GM21423 (cell line): ENCODE measurements around the gene CLIC5.

Source experiments
- ATAC-seq: cut with Tn5 transposase; IDR thresholded peaks from one replicate; pipeline ENCODE4 v1.9.1; 2021; ENCODE audit warnings: mild to moderate bottlenecking, moderate library complexity; ENCODE audit not compliant: unreplicated experiment

CLIC5 gene

DNA sequence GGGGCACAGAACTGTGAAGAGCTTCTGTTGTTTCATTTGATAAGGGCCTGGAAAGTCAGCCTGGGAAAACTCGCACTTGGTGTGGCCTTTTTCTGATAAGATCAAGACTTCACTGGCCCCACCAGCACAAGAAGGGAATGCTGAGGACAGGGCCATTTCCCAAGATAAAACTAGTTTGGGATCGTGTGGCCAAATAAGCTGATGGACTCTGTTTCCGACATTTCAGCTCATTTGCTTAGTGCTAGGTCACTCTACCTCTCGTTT, 116.0 kb downstream of the CLIC5 start:
- ATAC-seq = no peak

DNA sequence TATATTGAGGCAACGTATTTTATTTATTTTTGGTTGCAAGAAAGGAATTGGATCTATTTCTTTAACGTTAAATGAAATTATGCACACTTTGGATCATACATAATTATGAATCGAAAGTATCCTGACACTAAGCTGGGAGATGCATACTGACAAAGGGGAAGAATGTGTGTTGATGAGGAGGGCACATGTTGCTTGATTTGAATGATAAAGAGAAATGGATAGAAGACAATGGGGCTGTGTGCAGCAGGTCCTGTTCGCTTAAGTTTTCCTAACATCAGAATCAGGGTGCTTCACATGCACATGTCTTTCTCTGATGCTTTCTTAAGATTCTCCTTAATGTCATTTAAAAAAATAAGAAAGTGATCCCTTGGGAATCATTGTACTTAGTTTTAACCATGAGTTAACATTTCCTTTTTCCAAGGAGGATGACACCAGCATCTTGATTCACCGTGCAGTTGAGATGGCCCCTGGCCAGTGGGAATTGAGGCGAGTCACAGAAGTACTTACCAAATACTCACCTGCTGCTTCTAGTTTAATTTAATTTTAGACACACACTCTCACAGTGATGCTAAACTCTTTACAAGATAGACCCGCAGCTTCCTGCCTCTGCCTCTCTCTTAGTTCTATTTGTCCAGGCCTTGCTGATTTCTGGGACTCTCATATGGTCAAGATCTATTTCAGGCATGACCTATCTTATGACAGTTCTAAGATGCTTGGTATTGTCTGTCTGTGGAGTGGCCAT, 116.5 kb downstream of the CLIC5 start:
- no peak for ATAC-seq

DNA sequence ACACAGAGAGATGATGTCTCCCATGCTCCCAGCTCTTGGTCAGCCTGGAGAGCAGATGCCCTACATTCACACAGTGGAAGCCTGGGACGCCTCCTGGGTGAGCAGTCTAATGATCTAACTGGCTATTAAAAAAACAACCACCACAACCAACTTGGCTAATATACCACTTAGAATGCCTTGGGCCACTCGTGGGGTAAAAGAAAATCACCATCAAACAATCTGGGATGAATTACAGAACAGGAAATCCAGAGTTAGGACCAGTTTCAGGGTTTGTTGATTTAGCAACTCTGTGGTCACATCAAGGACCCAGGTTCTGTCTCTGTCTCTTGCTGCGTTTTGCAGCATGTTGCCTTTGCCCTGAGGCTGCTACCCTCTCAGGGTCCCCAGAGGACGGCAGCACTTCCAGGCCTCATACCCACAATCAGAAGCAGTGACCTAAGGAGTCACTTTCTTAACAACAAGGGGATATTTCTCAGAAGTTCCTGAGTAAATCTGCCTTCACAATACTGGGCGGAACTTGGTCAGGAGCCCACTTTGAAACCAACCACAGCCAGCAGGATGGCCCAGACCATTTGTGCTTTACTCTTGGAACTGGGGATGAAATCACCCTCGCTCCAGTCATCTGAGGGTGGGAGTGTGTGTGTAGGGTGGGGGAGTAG, 118.7 kb downstream of the CLIC5 start:
- ATAC-seq = no peak

DNA sequence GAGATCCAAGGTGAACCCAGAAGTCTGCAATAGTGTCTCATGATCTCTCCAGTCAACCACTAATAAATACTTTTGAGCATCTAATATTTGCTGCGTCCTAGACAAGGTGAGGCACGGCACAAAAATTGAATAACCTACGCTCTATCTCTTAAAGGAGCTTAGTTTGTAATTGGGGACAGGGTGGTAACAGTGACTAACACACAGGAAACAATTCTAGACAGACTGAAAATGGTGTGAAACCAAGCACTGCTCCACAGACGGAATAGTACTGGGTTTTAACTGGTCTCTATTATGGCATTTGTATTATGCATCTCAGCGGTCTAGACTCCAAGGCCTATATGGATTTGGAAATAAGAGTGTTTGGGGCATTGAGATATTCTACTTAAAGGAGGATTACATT, 120.1 kb downstream of the CLIC5 start:
- no peak for ATAC-seq

DNA sequence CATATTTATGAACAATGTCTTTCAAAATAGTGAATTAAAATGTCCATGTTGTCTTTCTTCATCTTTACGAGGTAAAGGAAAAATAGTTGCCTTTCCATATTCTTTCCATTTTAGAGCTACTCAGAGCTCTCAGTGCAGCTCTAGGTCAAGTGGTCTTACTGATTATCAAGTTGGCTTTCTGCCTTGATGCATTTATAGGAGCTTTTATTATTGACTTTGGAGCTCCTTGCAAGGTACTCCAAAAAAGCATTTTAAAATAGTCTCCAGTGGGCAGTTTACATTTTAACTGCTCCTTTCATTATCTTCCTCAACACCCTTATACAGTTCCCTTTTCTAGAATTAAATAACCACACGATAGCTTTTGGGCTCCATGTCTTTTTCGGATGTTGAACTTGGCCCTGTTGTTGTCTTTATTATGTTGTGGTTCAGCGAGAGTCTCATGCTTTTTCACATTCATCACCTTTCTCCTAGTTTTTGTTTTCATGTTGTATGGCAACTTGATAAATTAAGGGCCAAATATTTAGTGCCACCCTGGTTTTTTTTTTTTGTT, 122.9 kb downstream of the CLIC5 start:
- no peak for ATAC-seq

DNA sequence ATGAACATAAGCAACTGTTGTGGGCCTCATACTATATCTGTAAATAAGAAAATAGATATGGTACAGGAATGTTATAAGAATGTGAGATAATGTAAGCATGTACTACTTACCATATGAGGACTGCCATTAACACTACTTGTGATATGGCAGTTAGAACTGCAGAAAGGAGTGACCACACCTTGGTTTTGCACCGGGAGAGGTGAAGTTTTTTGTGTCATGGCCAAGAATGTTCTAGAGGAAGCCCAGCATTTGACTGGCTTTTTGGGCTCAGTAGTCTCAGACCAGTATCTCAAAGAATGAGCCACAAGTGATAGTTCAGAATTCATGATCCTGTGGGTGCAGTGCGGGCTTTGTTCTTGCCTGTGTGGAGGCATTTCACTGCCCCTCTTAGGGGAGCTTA, 123.5 kb downstream of the CLIC5 start:
- ATAC-seq = no peak

DNA sequence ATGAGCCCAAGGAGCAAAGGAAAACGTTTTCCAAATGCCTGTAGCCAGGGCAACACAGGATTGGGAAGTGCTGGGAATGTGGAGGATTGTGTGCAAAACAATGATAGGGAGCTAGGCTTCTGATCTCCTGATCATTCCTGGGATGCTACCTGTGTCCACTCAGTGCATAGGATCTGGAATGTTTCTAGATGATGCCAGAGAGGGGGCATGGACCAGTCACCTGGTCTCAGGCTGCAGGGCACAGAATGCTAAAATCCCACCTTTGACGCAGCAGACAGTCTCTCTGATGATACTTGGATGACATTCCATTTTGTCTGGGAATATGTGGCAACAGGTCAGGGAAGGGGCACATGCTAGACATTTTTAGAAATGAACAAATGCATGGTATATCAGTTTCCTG, 128.9 kb downstream of the CLIC5 start:
- ATAC-seq = no peak

DNA sequence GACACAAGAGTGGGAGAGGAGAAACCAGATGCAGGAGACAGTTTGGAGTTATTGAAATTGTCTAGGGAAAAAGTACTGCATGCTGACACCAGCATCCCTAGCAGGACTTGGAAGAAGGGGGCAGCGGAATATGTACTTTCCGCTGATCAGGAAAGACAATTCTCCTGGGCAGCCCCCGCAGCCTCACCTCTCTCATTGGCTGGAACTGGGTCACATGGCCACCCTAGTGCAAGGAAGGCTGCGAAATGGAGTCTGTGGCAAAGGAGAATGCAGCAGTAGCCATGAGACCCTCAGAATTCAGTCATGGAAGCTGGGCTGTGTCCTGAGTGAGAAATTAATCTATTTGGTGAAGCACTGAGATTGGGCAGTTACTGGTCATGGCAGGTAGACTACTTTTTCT, 131.3 kb downstream of the CLIC5 start:
- ATAC-seq = no peak

DNA sequence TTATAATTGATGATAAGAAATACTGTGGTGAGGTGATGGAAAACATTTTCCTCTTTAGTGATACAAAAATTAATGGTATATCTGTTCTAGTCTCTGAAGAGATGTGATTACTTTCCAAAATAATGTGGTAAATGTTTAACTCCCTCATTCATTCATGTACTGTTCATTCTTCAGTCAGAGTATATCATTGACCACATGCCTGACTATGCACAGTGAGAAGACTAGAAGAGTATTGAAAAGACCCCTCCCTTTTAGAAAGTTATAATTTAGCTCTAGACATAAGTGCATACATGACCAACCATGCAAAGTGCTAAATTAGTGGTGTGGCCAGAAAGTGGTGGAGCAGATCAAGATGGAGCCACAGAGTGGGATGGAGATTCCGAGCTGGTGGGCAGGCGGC, 133.0 kb downstream of the CLIC5 start:
- ATAC-seq = no peak

DNA sequence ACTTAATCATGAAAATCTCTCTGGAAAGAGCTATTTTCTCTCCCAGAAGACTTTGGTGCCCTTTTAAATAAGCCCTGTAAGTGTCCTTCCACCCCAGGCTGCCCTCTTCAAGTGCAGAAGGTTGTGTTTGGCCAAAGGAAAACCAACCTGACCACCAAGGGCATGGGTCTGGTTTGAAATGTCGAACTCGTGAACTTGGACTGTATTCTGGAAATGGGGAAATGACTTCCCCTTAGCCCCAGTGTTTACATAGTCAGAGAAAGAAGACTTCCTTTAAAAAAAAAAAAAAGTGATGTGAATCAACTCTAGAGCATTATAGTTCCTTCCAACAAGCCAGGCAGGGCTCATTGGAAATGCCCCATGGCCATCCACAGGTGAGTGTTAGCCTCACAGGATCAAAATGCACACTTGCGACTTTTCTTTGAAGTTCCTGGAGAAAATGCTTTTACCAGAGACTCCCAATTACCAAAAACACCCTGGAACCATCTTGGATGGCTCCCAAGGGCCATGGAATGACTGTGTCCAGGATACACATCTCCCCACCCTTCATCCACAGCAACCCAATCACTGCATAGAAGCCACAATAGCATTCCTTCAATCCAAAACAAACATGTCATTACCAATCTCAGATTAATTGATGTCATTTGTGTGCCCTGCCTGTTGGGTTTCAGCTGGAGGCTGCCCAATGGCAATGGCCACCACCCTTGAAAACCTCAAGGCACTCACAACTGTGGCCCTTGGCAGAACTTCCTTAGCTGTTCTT, 133.8 kb downstream of the CLIC5 start:
- no peak for ATAC-seq

DNA sequence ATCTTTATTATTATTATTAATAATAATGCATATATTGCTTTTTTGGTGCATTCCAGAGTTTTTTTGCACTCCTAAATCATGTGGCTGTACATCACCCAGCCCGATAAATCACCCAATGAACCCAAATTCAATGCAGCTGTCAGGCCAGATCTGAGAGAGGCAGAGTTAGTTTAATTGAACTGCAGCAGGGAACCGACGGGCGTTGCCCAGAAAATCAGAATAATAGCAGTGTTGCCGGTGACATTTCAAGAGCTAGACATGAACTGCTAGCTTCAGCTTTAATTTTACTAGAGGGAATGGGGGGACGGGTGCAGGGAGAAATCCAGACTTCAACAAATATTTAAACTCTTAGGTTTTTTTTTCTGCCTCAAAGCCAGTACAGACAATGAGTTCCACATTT, 135.0 kb downstream of the CLIC5 start:
- no peak for ATAC-seq

DNA sequence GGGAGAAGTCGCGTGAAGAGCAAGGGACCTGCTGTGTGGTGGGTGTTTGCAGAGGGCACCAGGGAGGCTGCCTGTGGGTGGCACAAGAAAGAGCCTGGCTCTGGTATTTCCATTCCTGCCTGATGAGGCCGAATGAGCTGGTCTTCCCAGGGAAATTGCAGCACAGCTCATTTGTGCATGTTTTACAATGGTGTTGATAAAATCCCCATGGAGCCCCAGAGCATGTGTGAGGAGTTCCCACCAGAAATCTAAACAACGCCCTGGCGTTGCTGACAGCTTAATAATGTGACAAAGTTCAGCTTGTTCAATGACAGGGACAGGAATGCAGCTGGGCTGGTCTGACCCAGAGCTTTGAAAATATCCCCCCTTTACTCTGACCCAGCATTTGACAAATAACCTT, 135.5 kb downstream of the CLIC5 start:
- no peak for ATAC-seq

DNA sequence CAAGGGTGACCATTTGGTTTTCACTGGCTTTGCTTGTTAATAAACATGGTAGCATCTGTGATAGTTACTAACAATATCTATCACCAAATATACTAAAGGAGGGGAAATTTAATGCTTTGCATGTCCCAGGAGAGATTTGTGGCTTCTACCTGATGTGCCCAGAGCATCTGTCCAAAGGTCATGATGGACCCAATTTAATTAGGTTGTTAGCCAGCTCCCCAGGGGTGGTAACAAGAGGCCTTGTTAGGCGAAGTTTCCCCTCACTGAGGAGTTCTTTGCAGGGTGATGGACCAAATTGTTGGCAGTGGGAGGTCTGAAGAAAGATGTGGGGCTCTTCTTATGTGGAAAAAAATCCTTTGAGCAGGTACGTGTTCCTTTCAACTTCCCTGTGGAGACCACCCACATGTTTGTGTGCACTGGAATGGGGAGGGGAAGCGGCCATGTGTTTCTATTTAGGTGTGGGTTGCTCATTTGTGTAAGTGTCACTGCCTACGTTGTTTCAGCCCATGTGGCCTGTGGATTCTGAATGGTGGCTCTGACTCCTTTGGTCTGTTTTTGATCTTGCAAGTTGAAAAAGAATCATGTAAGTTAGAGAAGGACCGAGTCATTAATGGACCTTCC, 137.6 kb downstream of the CLIC5 start:
- ATAC-seq = no peak

DNA sequence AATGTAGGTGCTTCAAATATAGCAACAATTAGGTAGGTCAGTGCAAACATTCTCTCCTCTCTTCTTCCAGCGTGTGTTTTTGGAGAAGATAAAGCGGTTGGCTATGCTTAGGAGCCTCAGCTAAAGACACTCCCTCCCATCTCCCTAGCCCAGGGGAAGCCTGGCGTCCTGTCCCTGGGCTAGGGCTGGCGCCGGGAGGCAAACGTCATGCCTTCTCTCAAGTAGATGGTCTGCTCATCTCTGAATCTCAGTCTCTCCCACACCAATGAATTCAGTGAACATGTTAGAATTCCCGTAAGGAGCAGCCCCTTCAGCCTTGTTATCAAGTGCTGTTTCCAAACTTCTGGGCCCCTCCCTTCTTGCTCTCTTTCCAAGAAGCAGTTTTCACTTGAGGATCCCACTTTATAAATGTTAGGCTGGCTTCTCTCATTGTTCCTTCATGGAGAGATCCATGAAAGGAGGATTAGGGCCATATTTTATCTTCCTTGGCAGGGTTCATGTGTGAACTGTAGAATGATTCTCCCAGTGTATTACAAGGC, 142.8 kb downstream of the CLIC5 start:
- no peak for ATAC-seq

DNA sequence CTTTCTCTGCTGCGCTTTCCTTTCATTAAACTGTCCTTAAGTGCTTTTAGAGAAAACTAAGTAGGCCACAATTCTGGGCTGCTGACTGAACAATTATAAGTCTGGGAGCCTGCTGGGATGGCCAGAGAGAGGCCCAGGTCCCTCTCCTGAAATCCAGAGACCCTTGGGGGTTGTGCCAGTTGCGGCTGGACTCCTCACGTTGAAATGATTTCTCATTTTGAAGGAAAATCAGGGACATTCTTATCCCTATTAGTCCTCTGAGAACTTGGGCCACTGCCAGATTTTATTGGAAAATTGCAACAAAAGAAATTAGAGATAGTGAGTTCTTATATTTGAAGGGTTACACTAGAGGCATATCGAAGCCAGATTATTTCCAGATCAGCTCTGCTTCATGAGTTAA, 145.1 kb downstream of the CLIC5 start:
- no peak for ATAC-seq

DNA sequence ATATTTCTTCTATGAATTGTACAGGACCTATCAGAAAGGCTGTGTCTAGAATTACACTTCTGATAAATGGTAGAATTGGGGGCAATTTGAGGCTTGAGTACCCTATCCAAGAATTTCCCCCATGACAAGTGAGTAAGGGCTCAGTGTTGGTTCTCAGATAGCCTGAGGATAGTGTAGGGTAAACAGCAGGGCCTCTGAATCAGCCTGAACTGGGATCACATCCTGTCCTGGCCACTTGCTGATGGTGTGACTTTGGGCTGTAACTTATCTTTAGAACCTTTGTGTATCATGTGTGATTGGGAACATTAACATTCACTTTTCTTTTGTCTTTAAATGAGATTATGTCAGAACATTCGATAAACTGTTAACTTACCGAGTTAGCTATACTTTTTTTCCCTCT, 151.0 kb downstream of the CLIC5 start:
- no peak for ATAC-seq

DNA sequence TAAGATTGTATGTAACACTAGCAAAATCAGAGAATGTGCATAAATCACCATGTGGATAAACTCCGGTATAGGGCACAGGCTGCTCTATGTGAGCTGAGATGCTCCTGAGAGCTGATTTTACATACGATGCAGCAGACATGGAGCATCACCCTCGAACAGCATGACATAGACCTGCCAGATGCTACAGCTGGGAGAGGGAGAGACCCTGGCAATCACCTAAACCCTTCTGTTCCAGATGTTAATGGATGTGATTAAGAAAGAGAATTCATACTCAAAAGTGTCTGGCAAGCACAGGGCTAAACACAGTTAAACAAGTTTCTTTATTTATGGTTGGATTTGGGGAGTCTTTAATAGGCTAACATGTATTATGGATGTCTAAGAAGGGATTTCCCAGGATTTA, 157.0 kb downstream of the CLIC5 start:
- ATAC-seq = no peak

DNA sequence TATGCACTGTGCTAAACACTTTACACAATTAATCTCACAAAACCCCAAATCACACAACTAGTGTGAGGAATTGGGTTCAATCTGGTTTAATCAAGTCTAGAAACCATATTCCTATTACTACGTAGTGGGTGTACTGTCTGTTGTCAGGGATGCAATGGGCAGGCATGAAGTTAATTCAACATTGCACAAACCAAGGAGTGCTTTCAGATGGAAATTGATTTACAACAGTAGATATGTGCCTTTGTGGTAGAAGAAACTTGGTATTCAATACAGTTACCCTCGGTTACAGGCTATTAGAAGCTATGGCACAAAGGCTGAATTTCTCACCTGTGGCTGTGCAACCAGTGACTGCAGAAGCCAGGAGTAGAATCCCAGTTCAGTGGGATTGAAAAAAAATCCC, 157.8 kb downstream of the CLIC5 start:
- no peak for ATAC-seq

DNA sequence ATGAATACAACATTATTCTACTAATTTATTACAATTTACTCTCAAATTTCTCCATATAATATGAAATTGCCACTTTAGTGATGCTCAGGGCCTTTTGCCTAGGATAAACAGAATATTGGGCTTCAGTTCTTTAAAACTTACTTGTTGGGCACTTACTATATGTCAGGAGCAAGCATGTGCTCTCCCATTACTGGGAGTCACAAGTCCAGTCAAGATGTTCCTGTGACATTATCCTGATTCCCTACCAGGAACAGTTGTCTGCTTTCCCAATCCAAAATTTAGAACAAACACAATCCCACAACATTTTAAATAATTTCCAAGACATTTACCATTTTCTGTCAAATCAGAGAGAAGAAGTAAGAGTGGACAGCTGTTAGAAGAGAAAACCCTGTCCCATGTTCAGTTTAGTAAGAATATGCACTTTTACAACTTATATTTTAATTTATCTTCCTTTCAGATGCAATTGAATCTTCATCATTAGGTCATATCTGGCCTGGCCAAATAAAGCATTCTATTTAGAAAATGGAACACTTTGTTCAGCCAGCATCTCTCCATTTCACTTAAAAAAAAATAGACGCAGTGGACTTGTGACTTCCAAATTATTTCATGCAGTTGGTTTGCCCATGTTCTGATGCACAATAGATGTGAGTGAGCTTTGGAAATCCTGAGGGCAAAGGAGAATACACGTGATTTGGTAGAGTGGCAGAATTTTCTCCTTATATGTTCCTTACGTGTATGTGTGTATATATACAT, 159.8 kb downstream of the CLIC5 start:
- no peak for ATAC-seq

DNA sequence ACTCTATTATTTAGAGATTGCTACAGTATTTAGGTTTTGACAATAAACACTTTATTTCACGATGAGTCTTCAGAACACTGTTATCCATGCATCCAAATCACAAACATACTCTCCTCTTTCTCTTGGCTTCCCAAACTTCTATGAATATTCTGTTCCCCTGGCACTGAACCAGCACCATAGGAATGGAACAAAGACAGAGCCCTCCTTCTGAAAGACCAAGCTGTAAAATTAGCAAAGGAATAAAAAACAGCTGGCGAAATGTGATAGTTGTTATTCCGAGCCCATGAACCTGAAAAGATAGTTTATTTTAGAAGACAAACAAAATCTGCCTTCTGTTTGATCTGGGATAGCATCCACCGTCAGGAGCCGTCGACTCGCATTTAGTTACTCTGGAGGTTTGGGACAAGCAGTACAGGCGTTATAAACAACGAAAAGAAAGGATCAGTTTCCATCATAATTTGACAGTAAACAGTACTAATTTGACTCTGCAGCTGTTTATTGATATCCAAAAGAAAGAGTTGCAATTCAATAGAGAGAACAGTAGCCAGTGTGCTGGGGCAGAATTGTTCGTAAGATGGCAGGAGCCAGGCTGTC, 161.4 kb downstream of the CLIC5 start:
- no peak for ATAC-seq
